IMR-90 (cell line): Measurements from ENCODE around the gene PTGER2.

Experiments
- BHLHE40 ChIP-seq: fragments of 150-350 bp; IDR thresholded peaks from 2 replicates; pipeline ENCODE4 v1.6.1; 2016; ENCODE audit warnings: mild to moderate bottlenecking, low read depth, low read length
- CEBPB ChIP-seq: IDR thresholded peaks from 2 replicates; pipeline ENCODE4 v1.6.1; 2012; ENCODE audit warnings: low read depth, low read length, improper control_type of control experiment
- CTCF ChIP-seq: conservative IDR thresholded peaks from 2 replicates; pipeline ENCODE4 v1.5.1; 2012; ENCODE audit warnings: mild to moderate bottlenecking, low read depth, low read length, improper control_type of control experiment
- MAFK ChIP-seq: IDR thresholded peaks from 2 replicates; pipeline ENCODE4 v1.6.1; 2012; ENCODE audit warnings: low read depth, low read length, improper control_type of control experiment
- MAZ ChIP-seq: IDR thresholded peaks from 2 replicates; pipeline ENCODE4 v1.6.1; 2012; ENCODE audit warnings: low read depth, mild to moderate bottlenecking, low read length, improper control_type of control experiment, moderate library complexity, borderline replicate concordance
- MXI1 ChIP-seq: IDR thresholded peaks from 2 replicates; pipeline ENCODE4 v1.6.1; 2012; ENCODE audit warnings: low read depth, mild to moderate bottlenecking, low read length, moderate library complexity, borderline replicate concordance
- POLR2A ChIP-seq: IDR thresholded peaks from 2 replicates; pipeline ENCODE4 v1.6.1; 2012; ENCODE audit warnings: mild to moderate bottlenecking, low read depth, low read length
- RAD21 ChIP-seq: IDR thresholded peaks from 2 replicates; pipeline ENCODE4 v1.6.1; 2012; ENCODE audit warnings: low read length, improper control_type of control experiment
- RFX5 ChIP-seq: IDR thresholded peaks from 2 replicates; pipeline ENCODE4 v1.8.0; 2012; ENCODE audit warnings: low read depth, mild to moderate bottlenecking, low read length, moderate library complexity
- SMC3 ChIP-seq: fragments of 150-350 bp; IDR thresholded peaks from 2 replicates; pipeline ENCODE4 v1.6.1; 2016; ENCODE audit warnings: low read depth, mild to moderate bottlenecking, antibody characterized with exemption, low read length, moderate library complexity
- TF ChIP-seq, protein P1 (sequence below): fragments of 150-350 bp; IDR thresholded peaks from 2 replicates; pipeline ENCODE4 v1.6.1; 2016; ENCODE audit warnings: low read depth, mild to moderate bottlenecking, low read length, moderate library complexity, borderline replicate concordance

- no peak for TF ChIP-seq MAZ
- TF ChIP-seq CTCF = no peak
- no peak for TF ChIP-seq POLR2A
- TF ChIP-seq RFX5 = no peak
- no peak for TF ChIP-seq MAFK
- TF ChIP-seq, protein P1, sequence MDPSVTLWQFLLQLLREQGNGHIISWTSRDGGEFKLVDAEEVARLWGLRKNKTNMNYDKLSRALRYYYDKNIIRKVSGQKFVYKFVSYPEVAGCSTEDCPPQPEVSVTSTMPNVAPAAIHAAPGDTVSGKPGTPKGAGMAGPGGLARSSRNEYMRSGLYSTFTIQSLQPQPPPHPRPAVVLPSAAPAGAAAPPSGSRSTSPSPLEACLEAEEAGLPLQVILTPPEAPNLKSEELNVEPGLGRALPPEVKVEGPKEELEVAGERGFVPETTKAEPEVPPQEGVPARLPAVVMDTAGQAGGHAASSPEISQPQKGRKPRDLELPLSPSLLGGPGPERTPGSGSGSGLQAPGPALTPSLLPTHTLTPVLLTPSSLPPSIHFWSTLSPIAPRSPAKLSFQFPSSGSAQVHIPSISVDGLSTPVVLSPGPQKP = no peak
- TF ChIP-seq CEBPB = no peak
- TF ChIP-seq RAD21 = no peak
- TF ChIP-seq MXI1 = no peak
- TF ChIP-seq BHLHE40 = no peak
- TF ChIP-seq SMC3 = no peak
These were observed 15.3 kb upstream of the PTGER2 start for GRCh38 chr14:52298795-52299194.
